ENCODE measurements around the gene SIGLEC12. TPM values are rescaled to one million over a fixed set of nuclear protein-coding genes. Genes with fewer than 3 reads are reported as not detected.

Gene SIGLEC12
- under 1 TPM in 3 of 6 donors, not detected in 3; 0.12 to 0.19 (median 0.14) TPM for total RNA-seq
- polyA plus RNA-seq, result not detected

- DNase-seq (peak in 1 of 6 donors; percentile 35), FAIRE-seq (no peak), ATAC-seq (peak in 2 of 4 donors; percentile 70 to 78)
- intact Hi-C loops (cut with DNase I), result no loop called here
- Histone ChIP-seq H3K4me1 (no peaks in the 10 kb centered on the region), H3K4me3 (no peak within 1 kb of the TSS), H3K27ac (no peak within 1 kb of the TSS), H3K36me3 (no peaks in the 10 kb centered on the region), H3K9me3 (no peaks in the 10 kb centered on the region), H3K27me3 (no peaks in the 10 kb centered on the region)
- 50 to 68% methylated on average over 12 of the region's 12 CpGs for WGBS, 2 donors
- TF ChIP-seq CTCF (IDR thresholded peaks at IDR 0.05), result no peak
These were observed at the start of gene SIGLEC12 for GRCh38 chr19:51501594-51502263. TSS of gene SIGLEC12 (minus strand) at chr19:51501800. CDS start at chr19:51501733, 67 bp downstream.

- Histone ChIP-seq H3K36me3 (no peaks in the 10 kb centered on the region), H3K27me3 (peaks cover 0 to 3% (median 0%) of the 10 kb centered on the region in 4 donors), H3K4me3 (no peak overlapping the region), H3K4me1 (no peaks in the 10 kb centered on the region), H3K27ac (no peak overlapping the region), H3K9me3 (no peaks in the 10 kb centered on the region)
- DNase-seq, result no peak
- no peak for TF ChIP-seq CTCF (IDR thresholded peaks at IDR 0.05)
- intact Hi-C loops (cut with DNase I), result no loop called here
- 59 to 69% methylated on average over 20 of the region's 20 CpGs for WGBS, 2 donors
- ATAC-seq, result no peak
- no peak for FAIRE-seq
These were observed 49.5 kb upstream of the SIGLEC12 start for GRCh38 chr19:51550848-51551672.

GRCh38 chr19:51549533-51550324 is 48.1 kb upstream of the SIGLEC12 start:
- intact Hi-C loops (cut with DNase I), result no loop called here
- FAIRE-seq, result no peak
- no peak for TF ChIP-seq CTCF (IDR thresholded peaks at IDR 0.05)
- Histone ChIP-seq H3K4me3 (no peak overlapping the region), H3K4me1 (no peaks in the 10 kb centered on the region), H3K36me3 (no peaks in the 10 kb centered on the region), H3K27ac (no peak overlapping the region), H3K27me3 (peaks cover 0 to 4% (median 0%) of the 10 kb centered on the region in 4 donors), H3K9me3 (no peaks in the 10 kb centered on the region)
- ATAC-seq, result no peak
- 39 to 43% methylated on average over 8 of the region's 8 CpGs for WGBS, 2 donors
- no peak for DNase-seq

- H3K9me3 ChIP-seq, result no peaks in the 10 kb centered on the region
- intact Hi-C loops (cut with DNase I), result no loop called here
- H3K4me1 ChIP-seq, result no peaks in the 10 kb centered on the region
- H3K4me3 ChIP-seq, result no peak overlapping the region
- no peak for TF ChIP-seq CTCF (IDR thresholded peaks at IDR 0.05)
- ATAC-seq, result no peak
- peaks cover 0 to 4% (median 0%) of the 10 kb centered on the region in 4 donors for H3K27me3 ChIP-seq
- no peak for DNase-seq
- H3K27ac ChIP-seq, result no peak overlapping the region
- no peak for FAIRE-seq
- H3K36me3 ChIP-seq, result no peaks in the 10 kb centered on the region
- 46 to 49% methylated on average over 4 of the region's 4 CpGs for WGBS, 2 donors
These were observed 47.3 kb upstream of the SIGLEC12 start for GRCh38 chr19:51548891-51549305.

Measured in pancreas (tissue), 10 donors.